ENCODE results near the gene KPNA1.

KPNA1 gene

GRCh38 chr3:122392868-122393844 lies 121.6 kb downstream of the KPNA1 start:
- H3K4me3 ChIP-seq (ENCODE audit: low read depth, low read length), result no peak overlapping the region

GRCh38 chr3:122391681-122392446 lies 122.9 kb downstream of the KPNA1 start:
- TF ChIP-seq CTCF (IDR thresholded peaks at IDR 0.05; ENCODE audit: low read depth, low read length), result no peak
- no peak overlapping the region for H3K4me3 ChIP-seq (ENCODE audit: low read depth, low read length)

More at GRCh38 chr3:122392868-122393844, 121.6 kb downstream of the KPNA1 start:
- peak; percentile 56 for TF ChIP-seq CTCF (IDR thresholded peaks at IDR 0.05; ENCODE audit: low read depth, low read length)

- TF ChIP-seq CTCF (IDR thresholded peaks at IDR 0.05; ENCODE audit: low read depth, low read length), result no peak
- no peak overlapping the region for H3K4me3 ChIP-seq (ENCODE audit: low read depth, low read length)
Observed at GRCh38 chr3:122390665-122391064, 124.1 kb downstream of the KPNA1 start.

- H3K4me3 ChIP-seq (ENCODE audit: low read depth, low read length), result no peak overlapping the region
- TF ChIP-seq CTCF (IDR thresholded peaks at IDR 0.05; ENCODE audit: low read depth, low read length), result no peak
Observed at GRCh38 chr3:122389892-122390291, 124.8 kb downstream of the KPNA1 start.

GRCh38 chr3:122389197-122389596 lies 125.5 kb downstream of the KPNA1 start:
- H3K4me3 ChIP-seq (ENCODE audit: low read depth, low read length), result no peak overlapping the region
- TF ChIP-seq CTCF (IDR thresholded peaks at IDR 0.05; ENCODE audit: low read depth, low read length), result no peak

GRCh38 chr3:122387709-122388108 lies 127.0 kb downstream of the KPNA1 start:
- H3K4me3 ChIP-seq (ENCODE audit: low read depth, low read length), result no peak overlapping the region
- TF ChIP-seq CTCF (IDR thresholded peaks at IDR 0.05; ENCODE audit: low read depth, low read length), result no peak

All from WI38 (cell line).